HepG2 (cell line): ENCODE results near the gene KIF2C. TPM values are rescaled to one million over a fixed set of nuclear protein-coding genes. Genes with fewer than 3 reads are reported as not detected.

Source experiments
- BORCS8-MEF2B ChIP-seq: sonication (generic); formaldehyde crosslinking; IDR thresholded peaks from 2 replicates; pipeline ENCODE4 v1.8.0; 2022; ENCODE audit warnings: mild to moderate bottlenecking, missing genetic modification reagents
- CAMTA2 ChIP-seq: sonication (generic); formaldehyde crosslinking; IDR thresholded peaks from 2 replicates; pipeline ENCODE4 v1.4.0; 2020; ENCODE audit warnings: mild to moderate bottlenecking, missing genetic modification reagents, borderline replicate concordance
- CBX1 ChIP-seq: IDR thresholded peaks from one replicate; pipeline ENCODE4 v1.6.1; 2016; ENCODE audit warnings: antibody characterized with exemption, low read depth
- CENPBD1 ChIP-seq: sonication (generic); formaldehyde crosslinking; IDR thresholded peaks from 2 replicates; pipeline ENCODE4 v1.8.0; 2022; ENCODE audit warnings: missing genetic modification reagents, low read depth, mild to moderate bottlenecking, borderline replicate concordance
- DRAP1 ChIP-seq: IDR thresholded peaks from 2 replicates; pipeline ENCODE4 v1.6.1; 2016; ENCODE audit warnings: missing genetic modification reagents, missing compliant biosample characterization
- FOXP1 ChIP-seq, 2 experiments: fragments of 450-650 bp in 1 of 2; IDR thresholded peaks; 2 replicates each; pipeline ENCODE4 v1.6.1; 2017 to 2018; ENCODE audit warnings: antibody characterized with exemption in 1 of 2
- GATA4 ChIP-seq: sonication (generic); IDR thresholded peaks from 2 replicates; pipeline ENCODE4 v1.6.1; 2016; ENCODE audit warnings: antibody characterized with exemption, low read depth, borderline replicate concordance
- HIVEP1 ChIP-seq: sonication (generic); formaldehyde crosslinking; IDR thresholded peaks from 2 replicates; pipeline ENCODE4 v1.4.0; 2020; ENCODE audit warnings: mild to moderate bottlenecking, missing genetic modification reagents
- HNRNPUL1 ChIP-seq: fragments of 200-400 bp; formaldehyde crosslinking; IDR thresholded peaks from 2 replicates; pipeline ENCODE4 v1.6.1; 2017; ENCODE audit warnings: low read depth, mild to moderate bottlenecking, low read length, moderate library complexity
- IKZF5 ChIP-seq: IDR thresholded peaks from 2 replicates; pipeline ENCODE4 v1.6.1; 2018; ENCODE audit warnings: missing genetic modification reagents, mild to moderate bottlenecking, missing compliant biosample characterization
- KDM6A ChIP-seq: IDR thresholded peaks from 2 replicates; pipeline ENCODE4 v1.6.1; 2016; ENCODE audit warnings: low read depth
- NFKBIZ ChIP-seq: IDR thresholded peaks from 2 replicates; pipeline ENCODE4 v1.6.1; 2018; ENCODE audit warnings: missing genetic modification reagents, missing compliant biosample characterization
- PHF8 ChIP-seq: sonication (generic); formaldehyde crosslinking; IDR thresholded peaks from 2 replicates; pipeline ENCODE4 v1.5.0; 2020; ENCODE audit warnings: missing genetic modification reagents
- RCOR2 ChIP-seq: IDR thresholded peaks from 2 replicates; pipeline ENCODE4 v1.6.1; 2016; ENCODE audit warnings: missing biosample characterization, missing genetic modification reagents
- RELA ChIP-seq: sonication (generic); formaldehyde crosslinking; IDR thresholded peaks from 2 replicates; pipeline ENCODE4 v1.4.0; 2020; ENCODE audit warnings: missing genetic modification reagents
- SALL1 ChIP-seq: sonication (generic); formaldehyde crosslinking; IDR thresholded peaks from 2 replicates; pipeline ENCODE4 v1.8.0; 2022; ENCODE audit warnings: mild to moderate bottlenecking, missing genetic modification reagents
- SOX13 ChIP-seq, 3 experiments: fragments of 450-650 bp in 1 of 3; sonication (generic) in 1 of 3; formaldehyde crosslinking in 1 of 3; IDR thresholded peaks in 2 of 3; conservative IDR thresholded peaks in 1 of 3; 2 replicates each; pipeline versions ENCODE4 v1.5.0 to v1.6.1; 2016 to 2020; ENCODE audit warnings: antibody characterized with exemption in 1 of 3, mild to moderate bottlenecking in 1 of 3, missing compliant biosample characterization in 1 of 3, missing genetic modification reagents in 1 of 3, moderate library complexity in 1 of 3
- SOX6 ChIP-seq, 2 experiments: fragments of 450-650 bp in 1 of 2; sonication (generic) in 1 of 2; formaldehyde crosslinking in 1 of 2; IDR thresholded peaks; 2 replicates each; pipeline versions ENCODE4 v1.4.0 to v1.6.1; 2017 to 2020; ENCODE audit warnings: antibody characterized with exemption in 1 of 2, mild to moderate bottlenecking in 1 of 2, missing genetic modification reagents in 1 of 2
- TEAD3 ChIP-seq: optimal IDR thresholded peaks from 2 replicates; pipeline ENCODE3; 2016; ENCODE audit warnings: borderline replicate concordance
- ZGPAT ChIP-seq: IDR thresholded peaks from 2 replicates; pipeline ENCODE4 v1.6.1; 2016; ENCODE audit warnings: mild to moderate bottlenecking
- ZMYM3 ChIP-seq: sonication (generic); formaldehyde crosslinking; IDR thresholded peaks from 2 replicates; pipeline ENCODE4 v1.5.1; 2020; ENCODE audit warnings: mild to moderate bottlenecking, missing genetic modification reagents
- ZNF205 ChIP-seq: IDR thresholded peaks from 2 replicates; pipeline ENCODE4 v1.6.1; 2018; ENCODE audit warnings: missing biosample characterization, missing genetic modification reagents
- ZNF460 ChIP-seq: sonication (generic); formaldehyde crosslinking; IDR thresholded peaks from 2 replicates; pipeline ENCODE4 v1.5.1; 2020; ENCODE audit warnings: missing genetic modification reagents, mild to moderate bottlenecking, borderline replicate concordance
- ZNF660 ChIP-seq: sonication (generic); formaldehyde crosslinking; IDR thresholded peaks from 2 replicates; pipeline ENCODE4 v1.5.1; 2020; ENCODE audit warnings: mild to moderate bottlenecking, low read depth, missing genetic modification reagents, borderline replicate concordance
- ZNF720 ChIP-seq: sonication (generic); formaldehyde crosslinking; IDR thresholded peaks from 2 replicates; pipeline ENCODE4 v1.4.0; 2020; ENCODE audit warnings: missing genetic modification reagents
- polyA plus RNA-seq, 8 experiments: library from polyadenylated mRNA; depleted of rRNA in 3 of 8; stranded (reverse) in 7 of 8; unstranded in 1 of 8; fragments of >200 nt; fragmentation: Illumina TruSeq in 4 of 8; extraction: Trizol in 4 of 8; gene quantifications; 2 replicates each; pipeline versions ENCODE4 v1.2.1 to v1.2.3, GENCODE V29; 2011 to 2016; ENCODE audit warnings: low read depth in 4 of 8, missing spikeins in 1 of 8, mixed read lengths in 1 of 8; ENCODE audit not compliant: insufficient read depth in 1 of 8
- total RNA-seq, 5 experiments: library from RNA; depleted of rRNA; stranded (reverse); fragments of >200 nt; fragmentation: Illumina TruSeq; extraction: Trizol; gene quantifications; 2 replicates each; pipeline ENCODE4 v1.2.3, GENCODE V29; 2016; ENCODE audit warnings: low read depth in 1 of 5
- TF ChIP-seq, protein P1 (sequence below): sonication (generic); formaldehyde crosslinking; IDR thresholded peaks from 2 replicates; pipeline ENCODE4 v1.9.0; 2021; ENCODE audit warnings: missing genetic modification reagents, mild to moderate bottlenecking, borderline replicate concordance

Gene KIF2C
- total and polyA plus RNA-seq, 2 of the 13 experiments (the other 11 are each of a cell fraction or from before 2014, with no cell fraction given): 29.7 to 53.7 TPM

- TF ChIP-seq ZGPAT: peak; percentile 47; the same call in 1 of the 2 replicates
- 0 out of 2 replicates have a peak, but pooled peaks have one; percentile 31 for TF ChIP-seq IKZF5 (CRISPR knock-in tag)
- no peak for TF ChIP-seq CENPBD1 (CRISPR knock-in tag)
- TF ChIP-seq ZMYM3 (CRISPR knock-in tag): peak; percentile 42; the same call in 1 of the 2 replicates
- peak; percentile 32; the same call in 1 of the 2 replicates for TF ChIP-seq SALL1 (CRISPR knock-in tag)
- 0 out of 2 replicates have a peak, but pooled peaks have one; percentile 48 for TF ChIP-seq SOX13 (IDR thresholded peaks at IDR 0.05)
- TF ChIP-seq SOX13 (CRISPR knock-in tag; conservative IDR thresholded peaks at IDR 0.05 in 1 of 2, IDR thresholded peaks at IDR 0.05 in 1 of 2): peak in 1 of 2 experiments; percentile 85; a peak in 2 of 4 replicates
- TF ChIP-seq SOX6 (IDR thresholded peaks at IDR 0.05): no peak
- TF ChIP-seq SOX6 (CRISPR knock-in tag; IDR thresholded peaks at IDR 0.05): peak; percentile 77
- no peak for TF ChIP-seq FOXP1 (IDR thresholded peaks at IDR 0.05)
- peak; percentile 85 for TF ChIP-seq FOXP1 (CRISPR knock-in tag; IDR thresholded peaks at IDR 0.05)
- 0 out of 2 replicates have a peak, but pooled peaks have one; percentile 37 for TF ChIP-seq KDM6A (CRISPR knock-in tag)
- TF ChIP-seq HIVEP1 (CRISPR knock-in tag): no peak
- TF ChIP-seq PHF8 (CRISPR knock-in tag): 0 out of 2 replicates have a peak, but pooled peaks have one; percentile 18
- TF ChIP-seq HNRNPUL1: no peak
- TF ChIP-seq ZNF460 (CRISPR knock-in tag): peak; percentile 27; the same call in 1 of the 2 replicates
- TF ChIP-seq GATA4: 0 out of 2 replicates have a peak, but pooled peaks have one; percentile 44
- TF ChIP-seq CAMTA2: no peak
- TF ChIP-seq NFKBIZ (CRISPR knock-in tag): no peak; the same call in 1 of the 2 replicates
- TF ChIP-seq RELA: no peak
- TF ChIP-seq ZNF720 (CRISPR knock-in tag): no peak
- TF ChIP-seq RCOR2: peak; percentile 65; the same call in 1 of the 2 replicates
- no peak for TF ChIP-seq CBX1
- TF ChIP-seq ZNF660 (CRISPR knock-in tag): no peak
- TF ChIP-seq TEAD3: peak; percentile 42
- 0 out of 2 replicates have a peak, but pooled peaks have one; percentile 13 for TF ChIP-seq DRAP1 (CRISPR knock-in tag)
- peak; percentile 70; the same call in 1 of the 2 replicates for TF ChIP-seq ZNF205 (CRISPR knock-in tag)
- peak; percentile 55; the same call in 1 of the 2 replicates for TF ChIP-seq BORCS8-MEF2B (CRISPR knock-in tag)
- TF ChIP-seq, protein P1, sequence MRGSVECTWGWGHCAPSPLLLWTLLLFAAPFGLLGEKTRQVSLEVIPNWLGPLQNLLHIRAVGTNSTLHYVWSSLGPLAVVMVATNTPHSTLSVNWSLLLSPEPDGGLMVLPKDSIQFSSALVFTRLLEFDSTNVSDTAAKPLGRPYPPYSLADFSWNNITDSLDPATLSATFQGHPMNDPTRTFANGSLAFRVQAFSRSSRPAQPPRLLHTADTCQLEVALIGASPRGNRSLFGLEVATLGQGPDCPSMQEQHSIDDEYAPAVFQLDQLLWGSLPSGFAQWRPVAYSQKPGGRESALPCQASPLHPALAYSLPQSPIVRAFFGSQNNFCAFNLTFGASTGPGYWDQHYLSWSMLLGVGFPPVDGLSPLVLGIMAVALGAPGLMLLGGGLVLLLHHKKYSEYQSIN (CRISPR knock-in tag): no peak
Measured at GRCh38 chr1:44701141-44701573, 38.5 kb upstream of the KIF2C start (continued).
